Anterior cingulate cortex (tissue), 58 donors: ENCODE results near the gene PSMD1.
"Not testable (repeated sequence)": the region's sequence is repeated elsewhere in the genome, so short reads cannot be mapped to it uniquely, and the experiment has no call there.

Experiments used
- DNase-seq, 58 donors: peaks; one replicate each; lab custom pipeline; 2025; lab: John Stamatoyannopoulos, UW

The PSMD1 gene

DNA sequence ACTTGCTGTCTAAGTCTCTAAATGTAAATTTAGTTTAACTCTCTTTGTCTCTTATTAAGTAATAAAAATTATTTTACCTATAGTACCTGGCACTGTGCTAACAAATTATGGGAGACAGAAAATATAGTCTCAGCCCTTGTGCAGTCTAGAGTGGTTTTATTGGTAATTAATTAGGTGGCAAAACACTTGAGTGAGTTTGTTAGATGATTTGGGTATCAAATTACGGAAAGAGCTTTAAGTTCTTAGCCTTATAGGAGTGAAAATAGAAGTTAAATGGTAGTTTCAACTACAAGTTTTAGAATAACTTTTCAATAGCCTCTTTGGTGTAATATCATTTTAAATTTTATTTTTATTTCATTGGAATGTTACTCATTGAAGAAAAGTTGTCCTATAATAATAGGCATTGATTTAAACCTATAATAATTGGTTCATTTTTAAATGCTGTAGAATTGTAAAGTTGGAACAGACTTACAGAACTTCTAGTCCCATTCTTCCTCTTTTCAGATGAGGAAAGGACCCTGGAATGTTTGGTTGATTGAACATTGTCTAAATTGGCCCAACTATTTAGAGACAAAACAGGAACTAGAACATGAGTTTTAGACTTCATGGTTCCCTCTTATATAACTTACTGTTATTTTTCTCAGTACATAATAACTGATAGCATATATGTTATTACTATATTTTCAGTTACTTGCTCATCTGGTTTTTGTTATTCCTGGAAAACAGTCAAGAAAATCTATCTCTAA, 78.4 kb downstream of the PSMD1 start:
- DNase-seq: peak in 1 of 58 donors; percentile 1

DNA sequence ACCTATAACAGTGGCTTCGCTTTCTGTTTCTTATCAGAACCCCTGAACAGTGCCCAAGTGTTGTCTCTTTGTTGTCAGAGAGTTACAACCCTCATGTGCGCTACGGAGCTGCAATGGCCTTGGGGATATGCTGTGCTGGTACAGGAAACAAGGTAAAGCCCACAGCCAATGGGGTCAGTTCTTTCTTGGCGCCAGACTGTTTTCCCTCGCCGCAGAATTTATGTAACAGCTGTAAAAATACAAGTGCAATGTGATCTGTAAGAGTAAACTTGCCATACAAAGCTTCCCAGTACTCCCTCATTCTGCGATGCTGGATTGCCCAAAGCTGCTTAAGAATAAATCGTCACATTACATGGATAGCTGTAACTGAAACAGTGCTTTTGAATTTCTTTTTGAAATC, 82.0 kb downstream of the PSMD1 start:
- peak in 1 of 58 donors; percentile 1 for DNase-seq

DNA sequence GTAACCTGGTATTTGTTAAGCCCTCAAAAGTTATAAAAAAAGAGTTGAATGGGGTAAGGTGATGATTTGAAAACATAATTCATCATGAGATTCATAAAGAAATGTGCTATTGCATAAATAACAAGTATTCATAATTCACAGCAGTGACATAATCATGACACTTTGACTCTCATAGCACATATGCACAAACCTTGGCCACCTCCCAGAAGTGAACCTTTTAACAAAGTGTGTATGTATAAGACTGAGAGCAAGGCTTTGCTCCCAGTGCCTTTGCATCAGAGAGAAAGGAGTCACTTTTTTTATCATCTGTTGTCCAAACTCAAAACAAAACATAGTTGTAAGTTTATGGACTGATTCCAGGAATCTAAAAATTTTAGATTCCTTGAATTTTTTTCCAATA, 83.1 kb downstream of the PSMD1 start:
- no peak for DNase-seq

DNA sequence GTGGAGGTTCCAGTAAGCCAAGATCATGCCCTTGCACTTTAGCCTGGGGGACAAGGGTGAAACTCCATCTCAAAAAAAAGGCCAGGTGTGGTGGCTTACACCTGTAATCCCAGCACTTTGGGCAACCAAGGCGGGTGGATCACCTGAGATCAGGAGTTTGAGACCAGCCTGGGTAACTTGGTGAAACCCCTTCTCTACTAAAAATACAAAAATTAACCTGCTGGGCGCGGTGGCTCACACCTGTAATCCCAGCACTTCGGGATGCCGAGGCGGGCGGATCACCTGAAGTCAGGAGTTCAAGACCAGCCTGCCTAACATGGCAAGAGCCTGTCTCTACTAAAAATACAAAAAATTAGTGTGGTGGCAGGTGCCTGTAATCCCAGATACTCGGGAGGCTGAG, 84.1 kb downstream of the PSMD1 start:
- DNase-seq: not testable (repeated sequence)

DNA sequence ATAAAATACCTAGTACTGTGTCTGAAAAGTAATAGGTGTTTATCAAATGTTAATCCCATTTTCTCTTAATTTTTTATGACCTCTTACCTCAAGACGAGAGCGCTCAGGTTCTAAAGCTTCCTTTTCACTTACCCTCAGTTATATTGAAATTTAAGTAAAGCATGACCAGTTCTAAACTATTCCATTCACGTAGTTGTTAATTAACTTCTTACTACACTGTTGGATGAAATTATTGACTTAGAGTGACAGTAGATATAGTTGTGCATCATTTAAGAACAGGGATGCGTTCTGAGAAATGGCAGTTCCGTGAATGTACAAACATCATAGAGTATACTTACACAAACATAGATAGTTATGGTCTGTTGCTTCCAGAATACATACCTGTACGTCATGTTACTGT, 88.2 kb downstream of the PSMD1 start:
- DNase-seq: no peak

DNA sequence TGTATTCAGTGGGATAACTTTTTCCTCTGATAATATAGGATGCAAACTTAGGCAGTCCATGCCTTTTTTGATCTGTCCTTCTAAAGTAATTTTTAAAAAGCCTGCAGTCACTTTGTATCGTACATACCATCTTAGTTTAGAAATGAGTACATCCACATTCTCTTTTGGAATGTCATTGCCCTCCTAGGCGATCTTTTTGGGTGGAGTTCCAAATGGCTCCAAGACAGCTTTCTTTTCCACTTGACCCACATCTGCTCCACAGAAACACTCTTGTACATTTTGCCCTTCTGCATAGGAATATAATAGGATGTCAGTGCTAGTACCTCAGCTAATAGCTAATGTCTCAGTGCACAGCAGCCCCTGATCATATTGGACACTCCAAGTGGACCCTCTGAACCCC, 90.0 kb downstream of the PSMD1 start:
- DNase-seq: no peak

DNA sequence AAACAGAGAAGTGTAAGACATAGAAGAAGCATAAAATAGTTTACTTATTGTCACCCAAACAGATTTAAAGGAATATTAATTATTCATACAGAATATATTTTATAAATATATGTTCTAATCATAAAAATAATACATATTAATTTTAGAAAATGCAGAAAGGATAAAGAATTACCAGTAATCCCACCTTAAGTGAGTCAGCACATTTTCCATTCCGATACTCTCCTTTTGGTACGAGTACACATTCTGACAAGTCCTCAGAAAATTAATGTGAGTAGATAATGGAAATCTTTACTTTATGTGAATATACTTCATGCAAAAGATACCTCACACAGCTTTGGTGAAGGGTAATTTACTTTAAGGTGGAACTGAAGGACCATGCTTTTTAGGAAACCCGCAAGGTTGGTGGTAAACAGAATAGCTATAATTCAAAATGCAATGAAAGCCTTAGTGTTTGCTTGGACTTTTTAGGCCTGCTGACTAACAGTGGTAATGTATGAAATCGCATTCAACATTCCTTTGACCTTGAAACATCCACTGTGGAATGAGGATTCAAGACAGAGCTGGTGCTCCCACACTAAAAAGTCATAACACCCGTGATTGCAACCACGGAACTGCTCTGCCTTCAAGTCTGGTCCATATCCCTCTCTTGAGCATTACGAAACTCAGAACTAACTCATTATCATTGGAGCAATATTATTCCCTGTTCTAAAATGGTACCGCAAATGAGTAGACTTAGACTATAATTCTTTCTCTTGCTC, 96.3 kb downstream of the PSMD1 start:
- no peak for DNase-seq

DNA sequence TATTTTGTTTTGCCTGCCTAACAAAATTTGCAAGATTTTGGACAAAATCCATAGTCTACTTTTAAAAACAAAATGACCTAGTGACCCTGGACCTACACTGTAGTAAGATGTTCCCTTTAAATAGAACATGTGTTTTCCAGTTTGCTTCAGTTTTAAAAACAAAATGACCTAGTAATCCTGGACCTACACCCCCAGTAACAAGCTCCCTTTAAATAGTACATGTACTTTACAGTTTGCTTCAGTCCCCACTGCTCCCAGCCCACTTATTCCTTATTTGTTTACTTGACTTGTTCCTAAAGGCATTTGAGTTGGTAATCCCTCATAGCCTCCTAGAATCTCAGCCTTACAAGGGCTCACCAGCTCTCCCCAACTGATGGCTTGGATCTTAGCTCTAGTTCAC, 102.6 kb downstream of the PSMD1 start:
- DNase-seq: no peak

DNA sequence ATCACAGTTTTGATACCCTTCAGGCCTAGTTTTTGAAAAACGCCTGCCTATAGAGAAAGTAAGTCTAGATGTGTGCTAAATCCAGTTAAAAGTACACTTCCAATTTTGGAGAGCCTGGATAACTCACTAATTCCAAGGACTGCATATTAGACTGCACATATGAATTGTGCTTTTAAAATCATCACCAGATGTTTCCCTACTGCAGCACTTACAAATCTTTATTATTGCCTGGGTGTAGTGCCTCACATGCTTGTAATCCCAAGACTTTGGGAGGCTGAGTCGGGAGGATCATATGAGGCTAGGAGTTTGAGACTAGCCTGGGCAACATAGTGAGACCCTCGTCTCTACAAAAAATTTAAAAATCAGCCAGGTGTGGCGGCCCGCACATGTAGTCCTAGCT, 104.0 kb downstream of the PSMD1 start:
- DNase-seq: no peak

DNA sequence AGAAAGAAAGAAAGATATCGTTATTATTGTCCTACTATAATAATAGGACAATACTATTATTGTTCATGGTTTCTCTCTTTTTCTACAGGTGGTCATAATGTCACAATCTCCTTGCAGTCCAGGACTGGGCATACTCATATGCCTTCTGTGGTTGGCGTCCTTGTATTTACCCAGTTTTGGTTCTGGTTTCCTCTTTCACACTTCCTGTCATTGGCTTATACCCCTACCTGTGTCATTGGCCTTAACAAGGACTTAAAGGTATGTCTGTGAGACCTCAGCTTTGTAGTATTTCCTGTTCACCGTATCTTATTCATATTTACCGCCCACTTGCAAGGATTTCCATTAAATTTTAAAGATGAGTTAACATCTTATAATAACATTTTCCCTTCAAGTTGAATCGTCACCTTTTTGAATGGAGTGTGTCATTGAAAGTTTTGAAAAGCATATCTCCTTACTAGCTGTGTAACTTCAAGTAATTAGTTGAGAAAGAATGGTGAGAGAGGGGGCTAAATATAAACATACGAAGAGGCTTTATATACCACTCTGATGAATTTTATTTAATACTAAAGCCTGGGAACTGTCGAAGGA, 104.7 kb downstream of the PSMD1 start:
- DNase-seq: no peak

DNA sequence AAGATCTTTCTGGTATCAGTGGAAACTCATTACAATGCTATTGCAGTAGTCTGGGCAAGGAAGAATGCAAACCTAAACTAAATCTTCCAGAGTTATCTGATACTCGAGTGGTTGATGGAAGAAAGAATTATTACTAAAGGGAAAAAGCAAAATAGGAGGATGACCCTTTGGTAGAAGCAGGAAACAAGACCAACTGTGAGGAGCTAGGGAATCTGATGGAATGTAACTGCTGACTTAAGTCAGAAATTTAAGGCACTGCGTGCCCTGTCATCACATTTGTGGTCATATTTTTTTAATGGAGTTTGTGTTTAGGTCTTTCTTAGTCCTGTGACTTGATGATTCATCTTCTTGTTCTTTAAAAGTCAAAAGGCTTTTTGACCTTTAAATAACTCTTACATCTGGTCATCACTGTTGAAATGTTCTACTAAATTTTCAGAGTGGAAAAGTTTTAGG, 105.2 kb downstream of the PSMD1 start:
- no peak for DNase-seq

DNA sequence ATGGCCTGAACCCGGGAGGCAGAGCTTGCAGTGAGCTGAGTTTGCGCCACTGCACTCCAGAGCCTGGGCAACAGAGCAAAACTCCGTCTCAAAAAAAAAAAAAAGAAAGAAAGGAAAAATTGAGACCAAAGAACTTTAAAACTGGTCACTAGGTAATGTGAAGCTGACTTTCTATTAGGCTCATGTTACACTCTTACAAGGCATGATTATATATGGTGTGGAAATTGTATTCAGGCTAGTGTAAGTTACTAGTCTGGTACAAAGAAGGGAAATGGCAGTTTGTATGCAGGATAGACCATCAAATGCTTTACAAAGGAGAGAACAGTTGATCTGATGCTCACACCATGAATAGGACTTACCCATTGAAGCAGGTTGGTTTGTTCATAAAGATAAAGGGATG, 106.3 kb downstream of the PSMD1 start:
- DNase-seq: no peak

DNA sequence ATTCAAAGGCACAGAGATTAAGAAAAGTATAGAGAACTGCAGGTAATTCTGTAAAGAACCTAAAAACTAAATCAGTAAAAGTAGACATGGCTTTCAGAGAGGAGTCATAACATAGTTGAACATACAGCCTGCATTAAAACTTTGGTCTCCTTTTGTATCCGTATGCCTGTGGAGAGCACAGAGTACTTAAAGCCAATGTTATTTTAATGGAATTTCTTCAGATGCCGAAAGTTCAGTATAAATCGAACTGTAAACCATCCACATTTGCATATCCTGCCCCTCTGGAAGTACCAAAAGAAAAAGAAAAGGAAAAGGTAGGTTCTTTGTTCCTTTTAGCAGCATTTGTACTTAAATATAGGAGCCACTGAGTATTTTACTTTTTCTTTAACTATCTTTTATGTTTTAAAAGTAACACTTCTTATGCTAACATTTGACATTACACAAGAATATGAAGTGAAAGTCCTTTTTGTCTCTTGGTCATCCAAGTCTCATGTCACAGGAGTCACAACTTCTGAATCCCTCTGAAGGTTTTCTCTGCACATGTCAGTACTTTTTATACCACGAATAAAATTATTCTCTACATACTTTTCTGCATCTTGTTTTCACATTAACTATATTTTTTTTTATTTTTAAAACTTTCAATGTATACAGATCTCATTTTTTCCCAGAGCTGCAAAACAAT, 106.9 kb downstream of the PSMD1 start:
- no peak for DNase-seq

DNA sequence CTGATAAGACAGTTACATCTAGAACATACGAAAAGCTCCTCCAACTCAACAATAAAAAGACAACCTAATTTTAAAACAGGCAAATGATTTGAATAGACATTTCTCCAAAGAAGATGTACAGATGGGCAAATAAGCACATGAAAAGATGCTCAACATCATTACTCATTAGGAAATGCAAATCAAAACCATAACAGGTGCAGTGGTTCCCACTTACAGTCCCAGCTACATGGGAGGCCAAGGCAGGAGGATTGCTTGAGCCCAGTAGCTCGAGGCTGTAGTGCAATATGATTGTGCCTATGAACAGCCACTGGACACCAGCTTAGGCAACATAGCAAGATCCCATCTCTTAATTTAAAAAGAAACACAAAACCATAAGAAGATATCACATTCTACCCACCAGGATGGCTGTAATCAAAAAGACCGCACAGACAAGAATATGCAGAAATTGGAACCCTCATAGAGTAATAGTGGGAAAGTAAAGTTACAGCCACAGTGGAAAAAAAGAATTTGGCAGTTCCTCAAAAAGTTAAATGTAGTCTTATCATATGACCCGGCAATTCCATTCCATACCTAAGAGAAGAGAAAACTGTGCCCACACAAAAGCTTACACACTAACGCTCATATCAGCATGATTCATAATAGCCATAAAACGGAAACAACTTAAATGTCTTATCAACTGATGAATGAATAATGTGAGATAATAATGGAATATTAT, 111.2 kb downstream of the PSMD1 start:
- no peak for DNase-seq

DNA sequence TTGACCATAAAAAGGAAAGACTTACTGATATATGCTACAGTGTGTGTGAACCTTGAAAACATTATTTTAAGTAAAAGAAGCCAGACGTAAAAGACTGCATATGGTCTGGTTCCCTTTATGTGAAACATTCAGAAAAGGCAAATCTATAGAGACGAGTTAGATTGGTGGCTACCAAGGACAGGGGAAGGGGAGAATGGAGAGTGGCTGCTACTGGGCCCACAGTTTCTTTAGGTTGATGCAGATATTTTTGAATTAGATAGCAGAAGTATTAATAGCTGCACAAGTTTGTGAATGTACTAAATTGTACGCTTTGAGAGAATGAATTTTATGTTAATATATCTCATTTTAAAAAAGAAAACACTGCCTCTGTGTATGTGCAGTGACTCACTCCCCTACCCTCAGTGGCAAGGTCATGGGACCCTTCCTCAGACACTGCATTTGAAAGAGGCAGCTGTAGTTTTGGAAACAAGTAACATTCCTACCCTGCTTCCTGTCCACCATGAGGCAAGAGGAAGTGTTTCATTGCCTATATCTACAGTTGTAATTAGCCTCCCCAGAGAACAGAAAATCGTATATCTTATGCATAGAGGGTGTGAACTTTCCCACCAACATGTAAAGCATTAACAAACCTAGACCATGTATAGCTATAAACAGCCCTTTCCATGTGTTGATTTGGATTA, 111.9 kb downstream of the PSMD1 start:
- DNase-seq: no peak

DNA sequence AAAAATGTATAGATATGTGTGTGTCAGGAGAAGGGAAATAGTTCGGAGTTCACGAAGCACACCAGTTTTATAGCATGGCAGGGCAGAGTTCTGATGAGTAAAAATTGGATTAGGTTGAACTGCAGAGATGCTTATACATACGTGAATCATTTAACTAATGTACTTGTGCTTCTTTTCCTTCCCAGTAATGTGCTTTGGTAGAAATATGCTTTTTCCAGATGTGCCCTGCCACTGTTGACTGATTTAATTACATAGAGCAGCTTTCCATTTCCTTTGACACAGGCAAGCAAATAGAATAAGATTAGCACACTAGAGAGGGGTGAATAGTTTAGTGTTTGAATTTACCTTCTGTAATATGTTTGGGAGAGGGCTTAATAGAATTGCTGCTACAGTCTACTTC, 112.8 kb downstream of the PSMD1 start:
- no peak for DNase-seq

DNA sequence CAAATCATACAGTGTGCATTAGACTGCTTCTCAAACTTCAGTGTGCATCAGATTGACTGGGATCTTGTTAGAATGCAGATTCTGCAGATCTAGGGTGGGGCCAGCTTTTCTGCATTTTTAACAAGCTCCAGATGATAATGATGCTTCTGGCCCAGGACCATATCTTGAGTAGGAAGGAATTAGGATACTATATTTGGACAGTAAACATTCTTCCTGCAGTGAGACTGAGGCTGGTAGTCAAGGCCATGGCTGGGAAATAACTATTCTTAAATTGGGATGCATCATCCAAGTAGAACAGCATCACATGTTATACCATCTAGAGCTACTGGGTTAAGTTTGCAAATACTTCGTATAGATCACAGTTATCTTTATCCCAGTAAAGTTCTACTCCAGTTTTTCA, 113.4 kb downstream of the PSMD1 start:
- no peak for DNase-seq

DNA sequence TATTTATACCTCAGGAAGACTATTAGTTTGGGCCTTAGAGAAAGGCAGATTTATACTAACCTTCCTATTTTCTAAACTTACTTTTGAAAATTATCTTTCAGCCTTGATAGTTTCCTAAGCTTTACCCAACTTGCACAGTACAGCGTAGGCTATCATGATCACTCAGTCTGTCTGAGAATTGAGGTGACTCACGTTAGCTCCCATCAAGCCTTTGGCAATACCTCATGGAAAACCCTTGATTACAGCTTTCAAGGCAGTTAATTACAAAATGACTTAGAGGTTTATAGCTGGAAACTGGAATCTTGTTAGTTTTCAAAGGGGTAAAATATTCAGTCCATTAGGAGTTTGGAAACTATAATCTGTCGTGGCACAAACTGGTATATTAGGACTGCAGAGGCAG, 115.4 kb downstream of the PSMD1 start:
- no peak for DNase-seq

DNA sequence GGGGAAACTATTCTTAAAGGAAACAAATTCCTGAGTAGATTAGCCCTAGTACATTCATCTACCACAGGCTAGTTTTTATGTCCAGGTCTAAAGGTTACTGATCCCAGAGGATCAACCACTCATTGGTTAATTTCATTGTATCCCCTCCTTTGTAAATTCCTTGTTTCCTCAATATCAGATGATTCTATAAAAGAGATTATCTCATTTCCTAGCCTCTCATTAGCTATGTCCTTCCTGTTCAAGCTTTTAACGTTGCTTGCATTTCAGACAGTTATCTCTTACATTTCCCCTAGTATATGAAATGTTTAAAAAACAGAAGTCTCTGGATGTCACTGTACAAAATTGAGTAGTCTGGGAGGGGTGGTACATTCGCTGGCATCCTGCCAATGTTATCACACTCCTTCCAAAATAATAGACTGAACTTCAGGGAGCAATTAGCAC, 117.6 kb downstream of the PSMD1 start:
- no peak for DNase-seq

DNA sequence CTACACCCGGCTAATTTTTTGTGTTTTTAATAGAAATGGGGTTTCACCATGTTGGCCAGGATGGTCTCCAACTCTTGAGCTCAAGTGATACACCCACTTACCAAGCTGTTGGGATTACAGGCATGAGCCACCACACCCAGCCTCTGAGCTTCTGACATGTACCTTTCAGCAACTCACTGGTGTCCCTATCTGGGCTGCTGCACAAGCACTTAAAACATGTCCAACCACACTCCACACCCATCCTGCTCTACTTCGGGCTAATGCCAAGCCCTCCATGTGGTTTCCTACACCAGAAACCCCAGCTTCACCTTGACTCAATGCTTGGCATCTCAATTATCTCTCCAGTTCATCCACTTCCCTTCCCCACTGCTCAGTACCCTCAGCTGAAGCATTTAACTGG, 119.4 kb downstream of the PSMD1 start:
- DNase-seq: no peak
